Measurements from ENCODE around the gene GID8.

The GID8 gene

GRCh38 chr20:62947532-62948300, 9.8 kb downstream of the GID8 start:
- no peak for DNase-seq (ENCODE audit: extremely low read depth, insufficient read length)
- no peak overlapping the region for H3K4me3 ChIP-seq (replicated peaks; ENCODE audit: low read depth, low read length)
- peaks cover 41% of the 10 kb centered on the region for H3K36me3 ChIP-seq (ENCODE audit: control insufficient read depth, insufficient read depth, low read length)
- no peak for TF ChIP-seq CTCF (IDR thresholded peaks at IDR 0.05; ENCODE audit: insufficient read depth, low read length, poor library complexity, severe bottlenecking)
- H3K27me3 ChIP-seq (replicated peaks; ENCODE audit: control insufficient read depth, insufficient read depth, low read length): no peaks in the 10 kb centered on the region

DNA sequence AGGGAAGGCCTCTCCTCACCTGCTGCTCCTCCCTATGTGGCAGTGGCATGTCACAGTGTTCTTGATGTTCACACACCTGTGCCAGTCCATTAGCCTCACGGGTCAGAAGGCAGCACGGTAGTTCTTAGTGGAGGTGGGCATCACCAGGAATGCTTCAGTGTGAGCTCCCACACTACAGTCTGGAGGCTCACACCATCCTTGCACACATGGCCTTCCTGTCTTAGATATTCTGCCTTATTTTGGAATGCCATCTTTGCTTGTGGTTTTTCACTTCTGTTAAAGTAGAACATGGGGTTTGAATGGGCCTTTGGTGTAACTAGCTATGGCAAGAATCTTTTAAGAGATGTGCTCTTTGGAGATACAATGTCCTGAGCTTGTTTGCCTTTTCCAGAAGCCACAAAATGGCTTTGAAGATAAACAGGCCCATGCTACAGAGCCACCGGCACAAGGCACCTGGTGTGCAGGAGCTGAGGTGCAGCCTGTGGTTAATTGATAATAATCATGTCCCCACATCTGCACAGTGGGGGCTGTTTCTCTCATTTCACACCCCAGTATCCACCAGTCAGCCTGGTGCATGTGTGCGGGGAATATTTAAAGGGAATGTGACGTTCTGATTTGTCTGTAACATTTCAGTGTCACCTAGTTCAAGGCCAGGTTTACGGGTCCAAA, 11.3 kb downstream of the GID8 start:
- Histone ChIP-seq H3K36me3 (ENCODE audit: control insufficient read depth, insufficient read depth, low read length) (peaks cover 34% of the 10 kb centered on the region), H3K4me3 (replicated peaks; ENCODE audit: low read depth, low read length) (no peak overlapping the region), H3K27me3 (replicated peaks; ENCODE audit: control insufficient read depth, insufficient read depth, low read length) (no peaks in the 10 kb centered on the region)
- DNase-seq (ENCODE audit: extremely low read depth, insufficient read length): no peak
- TF ChIP-seq CTCF (IDR thresholded peaks at IDR 0.05; ENCODE audit: insufficient read depth, low read length, poor library complexity, severe bottlenecking): no peak

GRCh38 chr20:62949962-62950361, 12.0 kb downstream of the GID8 start:
- DNase-seq (ENCODE audit: extremely low read depth, insufficient read length): no peak
- no peak for TF ChIP-seq CTCF (IDR thresholded peaks at IDR 0.05; ENCODE audit: insufficient read depth, low read length, poor library complexity, severe bottlenecking)
- H3K36me3 ChIP-seq (ENCODE audit: control insufficient read depth, insufficient read depth, low read length): peaks cover 28% of the 10 kb centered on the region
- H3K27me3 ChIP-seq (replicated peaks; ENCODE audit: control insufficient read depth, insufficient read depth, low read length): no peaks in the 10 kb centered on the region
- no peak overlapping the region for H3K4me3 ChIP-seq (replicated peaks; ENCODE audit: low read depth, low read length)

DNA sequence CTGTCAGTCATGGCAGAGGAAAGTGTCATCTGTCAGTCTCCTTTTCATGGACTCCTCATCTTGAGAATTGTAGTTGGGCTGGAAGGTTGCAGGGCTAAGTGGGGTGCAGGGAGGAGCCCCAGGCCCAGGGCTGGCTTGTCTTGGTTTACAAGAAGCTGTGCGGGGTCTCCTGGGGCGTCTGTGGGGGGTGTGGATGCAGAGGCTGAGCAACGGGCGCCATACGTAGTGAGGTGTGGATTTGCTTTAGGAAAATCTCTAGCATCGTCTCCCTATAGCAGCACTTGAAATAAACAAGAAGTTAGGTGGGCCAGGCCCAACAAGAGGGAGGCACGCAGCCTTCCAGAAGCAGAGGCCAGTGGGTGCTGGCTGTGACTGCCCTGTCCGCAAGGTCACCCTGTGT, 12.8 kb downstream of the GID8 start:
- Histone ChIP-seq H3K4me3 (replicated peaks; ENCODE audit: low read depth, low read length) (no peak overlapping the region), H3K27me3 (replicated peaks; ENCODE audit: control insufficient read depth, insufficient read depth, low read length) (no peaks in the 10 kb centered on the region), H3K36me3 (ENCODE audit: control insufficient read depth, insufficient read depth, low read length) (peaks cover 25% of the 10 kb centered on the region)

GRCh38 chr20:62951143-62951895, 13.4 kb downstream of the GID8 start:
- Histone ChIP-seq H3K36me3 (ENCODE audit: control insufficient read depth, insufficient read depth, low read length) (peaks cover 23% of the 10 kb centered on the region), H3K27me3 (replicated peaks; ENCODE audit: control insufficient read depth, insufficient read depth, low read length) (no peaks in the 10 kb centered on the region), H3K4me3 (replicated peaks; ENCODE audit: low read depth, low read length) (peak overlapping the region; percentile 91)
- TF ChIP-seq CTCF (IDR thresholded peaks at IDR 0.05; ENCODE audit: insufficient read depth, low read length, poor library complexity, severe bottlenecking): no peak
- DNase-seq (ENCODE audit: extremely low read depth, insufficient read length): no peak

More for the DNA sequence above, 12.8 kb downstream of the GID8 start:
- no peak for DNase-seq (ENCODE audit: extremely low read depth, insufficient read length)
- TF ChIP-seq CTCF (IDR thresholded peaks at IDR 0.05; ENCODE audit: insufficient read depth, low read length, poor library complexity, severe bottlenecking): no peak
